Astrocyte (in vitro differentiated cells and primary cell): ENCODE data around the gene TEX101. TPM values are rescaled to one million over a fixed set of nuclear protein-coding genes. Genes with fewer than 3 reads are reported as not detected.

Experiments used
- DNase-seq: peaks from one replicate; pipeline ENCODE4 v3.0.0-alpha.2; 2010; ENCODE audit warnings: low read depth
- FAIRE-seq: peaks from 2 replicates; lab custom pipeline; 2011; peaks lifted over from hg19 to GRCh38; lab: Jason Lieb, UNC
- H2AFZ ChIP-seq: 2 replicates; pipeline ENCODE4 v1.6.0; 2012; ENCODE audit warnings: low read depth, low read length, inconsistent platforms
- H3K27ac ChIP-seq: 2 replicates; pipeline ENCODE4 v1.5.1; 2011; ENCODE audit warnings: low read depth, low read length, inconsistent platforms
- H3K27me3 ChIP-seq: 2 replicates; pipeline ENCODE4 v1.6.0; 2011; ENCODE audit warnings: low read length, inconsistent platforms; ENCODE audit not compliant: insufficient read depth
- H3K36me3 ChIP-seq: 2 replicates; pipeline ENCODE4 v1.5.1; 2011; ENCODE audit warnings: low read length, inconsistent platforms; ENCODE audit not compliant: insufficient read depth
- H3K4me1 ChIP-seq: 2 replicates; pipeline ENCODE4 v1.5.1; 2011; ENCODE audit warnings: low read length, inconsistent platforms; ENCODE audit not compliant: insufficient read depth
- H3K4me2 ChIP-seq: 2 replicates; pipeline ENCODE4 v1.6.0; 2012; ENCODE audit warnings: low read length, inconsistent platforms
- H3K4me3 ChIP-seq: 2 replicates; pipeline ENCODE4 v1.5.1; 2011; ENCODE audit warnings: low read depth, mild to moderate bottlenecking, low read length, inconsistent platforms; ENCODE audit not compliant: insufficient read depth
- H3K79me2 ChIP-seq: 2 replicates; pipeline ENCODE4 v1.6.0; 2012; ENCODE audit warnings: mild to moderate bottlenecking, low read length, inconsistent platforms; ENCODE audit not compliant: insufficient read depth
- H3K9ac ChIP-seq: 2 replicates; pipeline ENCODE4 v1.6.0; 2012; ENCODE audit warnings: mild to moderate bottlenecking, low read length, inconsistent platforms
- H3K9me3 ChIP-seq: 2 replicates; pipeline ENCODE4 v1.5.1; 2012; ENCODE audit warnings: low read depth, mild to moderate bottlenecking, low read length, inconsistent platforms; ENCODE audit not compliant: insufficient read depth
- H4K20me1 ChIP-seq: 2 replicates; pipeline ENCODE4 v1.6.0; 2012; ENCODE audit warnings: low read length, inconsistent platforms; ENCODE audit not compliant: insufficient read depth
- H3K27ac Mint-ChIP-seq: one replicate; pipeline ENCODE4 v1.8.0; 2021; ENCODE audit warnings: mild to moderate bottlenecking, mixed read lengths; ENCODE audit not compliant: unreplicated experiment
- H3K27me3 Mint-ChIP-seq: one replicate; pipeline ENCODE4 v1.8.0; 2021; ENCODE audit warnings: low read depth, mixed read lengths; ENCODE audit not compliant: unreplicated experiment
- H3K36me3 Mint-ChIP-seq: one replicate; pipeline ENCODE4 v1.8.0; 2021; ENCODE audit warnings: low read depth, mixed read lengths; ENCODE audit not compliant: unreplicated experiment
- H3K4me1 Mint-ChIP-seq: one replicate; pipeline ENCODE4 v1.8.0; 2021; ENCODE audit warnings: low read depth, mixed read lengths; ENCODE audit not compliant: unreplicated experiment
- H3K4me3 Mint-ChIP-seq: one replicate; pipeline ENCODE4 v1.8.0; 2021; ENCODE audit warnings: mild to moderate bottlenecking, moderate library complexity, mixed read lengths; ENCODE audit not compliant: unreplicated experiment
- H3K9me3 Mint-ChIP-seq: one replicate; pipeline ENCODE4 v1.8.0; 2021; ENCODE audit warnings: mild to moderate bottlenecking, mixed read lengths; ENCODE audit not compliant: unreplicated experiment
- EZH2 ChIP-seq: IDR thresholded peaks from 2 replicates; pipeline ENCODE4 v1.6.1; 2012; ENCODE audit warnings: mild to moderate bottlenecking, low read length, inconsistent platforms; ENCODE audit not compliant: insufficient read depth
- total RNA-seq: library from RNA; stranded (reverse); gene quantifications from 2 replicates; pipeline ENCODE4 v1.2.1, GENCODE V29; 2021
- TF ChIP-seq, protein P1 (sequence below): IDR thresholded peaks from 2 replicates; pipeline ENCODE4 v1.5.1; 2011; ENCODE audit warnings: low read depth, mild to moderate bottlenecking, inconsistent platforms, low read length, moderate library complexity; ENCODE audit not compliant: insufficient read depth

The TEX101 gene
- total RNA-seq, 1 donor from 2014 or later: not detected

DNA sequence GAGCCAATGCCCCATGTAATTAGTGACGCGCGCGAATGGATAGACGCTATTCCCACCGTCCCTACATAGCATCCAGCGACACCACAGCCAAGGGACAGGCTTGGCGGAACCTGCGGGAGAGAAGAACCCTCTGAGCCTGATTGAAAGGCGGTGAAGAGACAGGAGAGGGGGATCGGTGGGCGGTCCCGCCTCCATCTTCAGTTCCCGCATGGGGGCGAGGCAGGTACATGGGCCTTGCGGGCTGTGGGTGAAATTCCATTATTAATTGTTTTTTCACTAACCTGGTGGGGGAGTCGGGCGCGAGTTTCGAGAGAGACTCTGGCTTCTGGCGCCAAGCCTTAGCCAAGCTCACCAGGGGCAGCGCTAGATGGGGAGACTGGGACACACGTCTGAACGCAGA is 8.4 kb upstream of the TEX101 start:
- Histone ChIP-seq H3K27me3 (no peaks in the 10 kb centered on the region), H3K9ac (no peak overlapping the region), H3K4me2 (no peak overlapping the region), H4K20me1 (no peaks in the 10 kb centered on the region), H3K9me3 (no peaks in the 10 kb centered on the region), H3K4me1 (no peaks in the 10 kb centered on the region), H2AFZ (no peak overlapping the region), H3K79me2 (no peaks in the 10 kb centered on the region), H3K36me3 (no peaks in the 10 kb centered on the region), H3K27ac (no peak overlapping the region), H3K4me3 (no peak overlapping the region)
- Mint-ChIP-seq H3K27ac (no peak overlapping the region), H3K4me1 (no peaks in the 10 kb centered on the region), H3K27me3 (no peaks in the 10 kb centered on the region), H3K36me3 (no peaks in the 10 kb centered on the region), H3K9me3 (no peaks in the 10 kb centered on the region), H3K4me3 (no peak overlapping the region)
- DNase-seq: no peak
- FAIRE-seq: no peak
- TF ChIP-seq EZH2: no peak
- TF ChIP-seq, protein P1, sequence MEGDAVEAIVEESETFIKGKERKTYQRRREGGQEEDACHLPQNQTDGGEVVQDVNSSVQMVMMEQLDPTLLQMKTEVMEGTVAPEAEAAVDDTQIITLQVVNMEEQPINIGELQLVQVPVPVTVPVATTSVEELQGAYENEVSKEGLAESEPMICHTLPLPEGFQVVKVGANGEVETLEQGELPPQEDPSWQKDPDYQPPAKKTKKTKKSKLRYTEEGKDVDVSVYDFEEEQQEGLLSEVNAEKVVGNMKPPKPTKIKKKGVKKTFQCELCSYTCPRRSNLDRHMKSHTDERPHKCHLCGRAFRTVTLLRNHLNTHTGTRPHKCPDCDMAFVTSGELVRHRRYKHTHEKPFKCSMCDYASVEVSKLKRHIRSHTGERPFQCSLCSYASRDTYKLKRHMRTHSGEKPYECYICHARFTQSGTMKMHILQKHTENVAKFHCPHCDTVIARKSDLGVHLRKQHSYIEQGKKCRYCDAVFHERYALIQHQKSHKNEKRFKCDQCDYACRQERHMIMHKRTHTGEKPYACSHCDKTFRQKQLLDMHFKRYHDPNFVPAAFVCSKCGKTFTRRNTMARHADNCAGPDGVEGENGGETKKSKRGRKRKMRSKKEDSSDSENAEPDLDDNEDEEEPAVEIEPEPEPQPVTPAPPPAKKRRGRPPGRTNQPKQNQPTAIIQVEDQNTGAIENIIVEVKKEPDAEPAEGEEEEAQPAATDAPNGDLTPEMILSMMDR: no peak

DNA sequence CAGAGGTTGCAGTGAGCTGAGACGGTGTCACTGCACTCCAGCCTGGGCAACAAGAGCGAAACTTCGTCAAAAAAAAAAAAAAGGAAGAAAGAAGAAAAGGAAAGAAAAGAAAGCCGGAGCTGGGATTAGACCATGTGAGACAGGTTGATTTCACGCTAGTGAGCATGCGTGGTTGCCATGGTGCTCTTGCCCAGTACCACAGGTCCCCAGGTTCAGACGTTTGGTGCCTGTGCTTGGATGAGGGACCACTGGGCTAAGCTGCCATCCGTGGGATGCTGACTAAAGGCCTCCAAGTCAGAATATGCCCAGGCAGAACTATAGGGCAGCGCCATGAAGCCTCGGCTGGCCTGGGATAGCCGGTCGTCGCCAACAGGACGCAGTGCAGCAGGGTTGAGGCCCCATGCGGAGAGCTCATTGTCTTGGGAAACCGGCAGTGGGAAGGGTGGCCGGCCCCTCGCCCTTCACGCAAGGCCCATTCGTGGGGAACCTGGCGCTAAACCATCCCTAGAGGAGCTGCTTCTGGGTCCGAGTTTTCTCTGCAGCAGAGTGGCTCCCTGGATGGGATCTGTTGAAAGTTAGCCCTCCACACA is 7.2 kb upstream of the TEX101 start:
- no peak for FAIRE-seq
- no peak overlapping the region for H3K4me3 Mint-ChIP-seq
- H2AFZ ChIP-seq: no peak overlapping the region

DNA sequence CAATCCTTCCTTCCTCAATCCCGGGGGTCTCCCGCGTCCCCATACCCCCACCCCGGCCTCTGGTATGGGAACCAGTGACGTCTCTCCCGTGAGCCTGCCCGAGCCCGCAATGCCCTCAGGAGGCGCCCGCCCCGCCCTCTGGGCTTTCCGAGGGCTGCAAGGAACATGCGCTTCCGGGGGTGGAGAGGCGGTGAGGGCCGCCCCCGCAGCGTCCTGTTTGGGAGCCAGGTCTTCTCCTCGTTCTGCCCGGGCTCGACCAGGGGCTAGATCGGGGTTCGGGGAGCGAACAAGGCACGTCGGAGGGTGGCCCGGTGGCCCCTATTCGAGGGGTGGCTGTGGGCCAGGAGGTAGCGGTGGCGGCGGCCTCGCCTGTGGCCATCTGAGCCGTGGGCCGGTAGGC is 6.6 kb upstream of the TEX101 start:
- no peaks in the 10 kb centered on the region for H3K27me3 Mint-ChIP-seq
- no peaks in the 10 kb centered on the region for H3K36me3 ChIP-seq
- no peak overlapping the region for H3K9ac ChIP-seq
- H3K36me3 Mint-ChIP-seq: no peaks in the 10 kb centered on the region
- H3K4me1 Mint-ChIP-seq: no peaks in the 10 kb centered on the region
- peaks cover 4% of the 10 kb centered on the region for H3K9me3 Mint-ChIP-seq
- no peak for DNase-seq
- H4K20me1 ChIP-seq: no peaks in the 10 kb centered on the region
- H3K79me2 ChIP-seq: no peaks in the 10 kb centered on the region
- H3K4me1 ChIP-seq: no peaks in the 10 kb centered on the region
- H3K27ac Mint-ChIP-seq: no peak overlapping the region
- no peaks in the 10 kb centered on the region for H3K9me3 ChIP-seq
- H3K4me2 ChIP-seq: no peak overlapping the region
- H3K27ac ChIP-seq: no peak overlapping the region
- H3K4me3 Mint-ChIP-seq: no peak overlapping the region
- no peaks in the 10 kb centered on the region for H3K27me3 ChIP-seq
- no peak overlapping the region for H3K4me3 ChIP-seq
- FAIRE-seq: no peak
- no peak for TF ChIP-seq EZH2
- TF ChIP-seq, protein P1: no peak
- no peak overlapping the region for H2AFZ ChIP-seq

More for the DNA sequence above, 7.2 kb upstream of the TEX101 start:
- Histone ChIP-seq H3K4me3 (no peak overlapping the region), H4K20me1 (no peaks in the 10 kb centered on the region), H3K27ac (no peak overlapping the region), H3K27me3 (no peaks in the 10 kb centered on the region), H3K9ac (no peak overlapping the region), H3K9me3 (no peaks in the 10 kb centered on the region), H3K4me1 (no peaks in the 10 kb centered on the region), H3K4me2 (no peak overlapping the region), H3K79me2 (no peaks in the 10 kb centered on the region), H3K36me3 (no peaks in the 10 kb centered on the region)
- H3K27ac Mint-ChIP-seq: no peak overlapping the region
- peaks cover 4% of the 10 kb centered on the region for H3K9me3 Mint-ChIP-seq
- no peaks in the 10 kb centered on the region for H3K36me3 Mint-ChIP-seq
- H3K4me1 Mint-ChIP-seq: no peaks in the 10 kb centered on the region
- H3K27me3 Mint-ChIP-seq: no peaks in the 10 kb centered on the region
- no peak for TF ChIP-seq EZH2
- TF ChIP-seq, protein P1: no peak
- no peak for DNase-seq
